GM23248 (cell line): ENCODE data around the gene PGS1.

ENCODE experiments used
- EZH2 ChIP-seq: fragments of 200-600 bp; sonication (generic); IDR thresholded peaks from 2 replicates; pipeline ENCODE4 v1.6.1; 2018; ENCODE audit warnings: antibody characterized with exemption, mild to moderate bottlenecking; ENCODE audit not compliant: insufficient read depth, poor library complexity, severe bottlenecking
- EZH2phosphoT487 ChIP-seq: fragments of 200-600 bp; sonication (generic); IDR thresholded peaks from 2 replicates; pipeline ENCODE4 v1.6.1; 2018; ENCODE audit warnings: antibody characterized with exemption, moderate library complexity, mild to moderate bottlenecking, low read depth; ENCODE audit not compliant: insufficient read depth

GRCh38 chr17:78409191-78409928 is 30.9 kb downstream of the PGS1 start:
- TF ChIP-seq EZH2phosphoT487 (no peak), EZH2 (no peak)
